Measurements from ENCODE around the gene FAM3C.

The FAM3C gene

GRCh38 chr7:121342631-121343030 lies 53.5 kb downstream of the FAM3C start:
- Histone ChIP-seq H3K4me3 (ENCODE audit: low read length) (no peak overlapping the region), H3K4me2 (ENCODE audit: low read length) (no peak overlapping the region), H3K36me3 (ENCODE audit: insufficient read depth, low read length) (peaks cover 12% of the 10 kb centered on the region), H3K9ac (ENCODE audit: low read depth, low read length) (no peak overlapping the region), H3K4me1 (ENCODE audit: control insufficient read depth, insufficient read depth, low read length) (peaks cover 11% of the 10 kb centered on the region), H3K27me3 (ENCODE audit: control insufficient read depth, insufficient read depth, low read length) (no peaks in the 10 kb centered on the region), H3K9me3 (replicated peaks; ENCODE audit: low read length) (no peaks in the 10 kb centered on the region)

- H3K27me3 ChIP-seq (ENCODE audit: control insufficient read depth, insufficient read depth, low read length) = no peaks in the 10 kb centered on the region
- H3K9me3 ChIP-seq (replicated peaks; ENCODE audit: low read length) = no peaks in the 10 kb centered on the region
- peaks cover 11% of the 10 kb centered on the region for H3K4me1 ChIP-seq (ENCODE audit: control insufficient read depth, insufficient read depth, low read length)
- H3K4me3 ChIP-seq (ENCODE audit: low read length) = no peak overlapping the region
- H3K4me2 ChIP-seq (ENCODE audit: low read length) = no peak overlapping the region
- H3K36me3 ChIP-seq (ENCODE audit: insufficient read depth, low read length) = peaks cover 6% of the 10 kb centered on the region
- H3K9ac ChIP-seq (ENCODE audit: low read depth, low read length) = no peak overlapping the region
Measured at GRCh38 chr7:121341933-121342332, 54.2 kb downstream of the FAM3C start.

GRCh38 chr7:121339082-121339481 lies 57.0 kb downstream of the FAM3C start:
- Histone ChIP-seq H3K36me3 (ENCODE audit: insufficient read depth, low read length) (no peaks in the 10 kb centered on the region), H3K9me3 (replicated peaks; ENCODE audit: low read length) (no peaks in the 10 kb centered on the region), H3K4me3 (ENCODE audit: low read length) (no peak overlapping the region), H3K4me1 (ENCODE audit: control insufficient read depth, insufficient read depth, low read length) (peaks cover 11% of the 10 kb centered on the region), H3K27me3 (ENCODE audit: control insufficient read depth, insufficient read depth, low read length) (no peaks in the 10 kb centered on the region), H3K4me2 (ENCODE audit: low read length) (no peak overlapping the region), H3K9ac (ENCODE audit: low read depth, low read length) (no peak overlapping the region)

- H3K4me2 ChIP-seq (ENCODE audit: low read length) = no peak overlapping the region
- no peaks in the 10 kb centered on the region for H3K36me3 ChIP-seq (ENCODE audit: insufficient read depth, low read length)
- no peak overlapping the region for H3K4me3 ChIP-seq (ENCODE audit: low read length)
Measured at GRCh38 chr7:121337398-121337797, 58.7 kb downstream of the FAM3C start.

GRCh38 chr7:121336579-121336978 lies 59.5 kb downstream of the FAM3C start:
- H3K4me3 ChIP-seq (ENCODE audit: low read length) = no peak overlapping the region
- no peaks in the 10 kb centered on the region for H3K27me3 ChIP-seq (ENCODE audit: control insufficient read depth, insufficient read depth, low read length)
- no peaks in the 10 kb centered on the region for H3K9me3 ChIP-seq (replicated peaks; ENCODE audit: low read length)
- no peaks in the 10 kb centered on the region for H3K36me3 ChIP-seq (ENCODE audit: insufficient read depth, low read length)
- no peaks in the 10 kb centered on the region for H3K4me1 ChIP-seq (ENCODE audit: control insufficient read depth, insufficient read depth, low read length)
- no peak overlapping the region for H3K4me2 ChIP-seq (ENCODE audit: low read length)
- no peak overlapping the region for H3K9ac ChIP-seq (ENCODE audit: low read depth, low read length)

More at GRCh38 chr7:121337398-121337797, 58.7 kb downstream of the FAM3C start:
- Histone ChIP-seq H3K9ac (ENCODE audit: low read depth, low read length) (no peak overlapping the region), H3K4me1 (ENCODE audit: control insufficient read depth, insufficient read depth, low read length) (peaks cover 4% of the 10 kb centered on the region), H3K27me3 (ENCODE audit: control insufficient read depth, insufficient read depth, low read length) (no peaks in the 10 kb centered on the region), H3K9me3 (replicated peaks; ENCODE audit: low read length) (no peaks in the 10 kb centered on the region)

GRCh38 chr7:121334875-121335648 lies 61.0 kb downstream of the FAM3C start:
- Histone ChIP-seq H3K9ac (ENCODE audit: low read depth, low read length) (no peak overlapping the region), H3K36me3 (ENCODE audit: insufficient read depth, low read length) (no peaks in the 10 kb centered on the region), H3K4me3 (ENCODE audit: low read length) (no peak overlapping the region), H3K9me3 (replicated peaks; ENCODE audit: low read length) (no peaks in the 10 kb centered on the region), H3K4me1 (ENCODE audit: control insufficient read depth, insufficient read depth, low read length) (no peaks in the 10 kb centered on the region), H3K4me2 (ENCODE audit: low read length) (no peak overlapping the region), H3K27me3 (ENCODE audit: control insufficient read depth, insufficient read depth, low read length) (no peaks in the 10 kb centered on the region)

- Histone ChIP-seq H3K9me3 (replicated peaks; ENCODE audit: low read length) (no peaks in the 10 kb centered on the region), H3K4me3 (ENCODE audit: low read length) (no peak overlapping the region), H3K36me3 (ENCODE audit: insufficient read depth, low read length) (no peaks in the 10 kb centered on the region), H3K4me2 (ENCODE audit: low read length) (no peak overlapping the region), H3K9ac (ENCODE audit: low read depth, low read length) (no peak overlapping the region), H3K4me1 (ENCODE audit: control insufficient read depth, insufficient read depth, low read length) (peaks cover 5% of the 10 kb centered on the region), H3K27me3 (ENCODE audit: control insufficient read depth, insufficient read depth, low read length) (peaks cover 5% of the 10 kb centered on the region)
Measured at GRCh38 chr7:121334376-121334775, 61.7 kb downstream of the FAM3C start.

- H3K27me3 ChIP-seq (ENCODE audit: control insufficient read depth, insufficient read depth, low read length) = peaks cover 18% of the 10 kb centered on the region
- peaks cover 15% of the 10 kb centered on the region for H3K4me1 ChIP-seq (ENCODE audit: control insufficient read depth, insufficient read depth, low read length)
- H3K9ac ChIP-seq (ENCODE audit: low read depth, low read length) = no peak overlapping the region
- no peak overlapping the region for H3K4me3 ChIP-seq (ENCODE audit: low read length)
- no peaks in the 10 kb centered on the region for H3K9me3 ChIP-seq (replicated peaks; ENCODE audit: low read length)
- H3K4me2 ChIP-seq (ENCODE audit: low read length) = no peak overlapping the region
- H3K36me3 ChIP-seq (ENCODE audit: insufficient read depth, low read length) = no peaks in the 10 kb centered on the region
Measured at GRCh38 chr7:121331574-121331973, 64.5 kb downstream of the FAM3C start.

GRCh38 chr7:121331048-121331447 lies 65.1 kb downstream of the FAM3C start:
- Histone ChIP-seq H3K4me1 (ENCODE audit: control insufficient read depth, insufficient read depth, low read length) (peaks cover 15% of the 10 kb centered on the region), H3K36me3 (ENCODE audit: insufficient read depth, low read length) (no peaks in the 10 kb centered on the region), H3K9ac (ENCODE audit: low read depth, low read length) (no peak overlapping the region), H3K4me3 (ENCODE audit: low read length) (no peak overlapping the region), H3K27me3 (ENCODE audit: control insufficient read depth, insufficient read depth, low read length) (peaks cover 18% of the 10 kb centered on the region), H3K9me3 (replicated peaks; ENCODE audit: low read length) (no peaks in the 10 kb centered on the region), H3K4me2 (ENCODE audit: low read length) (no peak overlapping the region)

GRCh38 chr7:121330053-121330833 lies 65.9 kb downstream of the FAM3C start:
- Histone ChIP-seq H3K9ac (ENCODE audit: low read depth, low read length) (peak overlapping the region; percentile 26), H3K9me3 (replicated peaks; ENCODE audit: low read length) (no peaks in the 10 kb centered on the region), H3K27me3 (ENCODE audit: control insufficient read depth, insufficient read depth, low read length) (peaks cover 18% of the 10 kb centered on the region), H3K4me2 (ENCODE audit: low read length) (peak overlapping the region; percentile 100), H3K4me3 (ENCODE audit: low read length) (peak overlapping the region; percentile 79), H3K4me1 (ENCODE audit: control insufficient read depth, insufficient read depth, low read length) (peaks cover 15% of the 10 kb centered on the region), H3K36me3 (ENCODE audit: insufficient read depth, low read length) (no peaks in the 10 kb centered on the region)

GRCh38 chr7:121329191-121330052 lies 66.7 kb downstream of the FAM3C start:
- Histone ChIP-seq H3K9me3 (replicated peaks; ENCODE audit: low read length) (no peaks in the 10 kb centered on the region), H3K4me2 (ENCODE audit: low read length) (peak overlapping the region; percentile 100), H3K36me3 (ENCODE audit: insufficient read depth, low read length) (no peaks in the 10 kb centered on the region), H3K9ac (ENCODE audit: low read depth, low read length) (peak overlapping the region; percentile 26), H3K4me3 (ENCODE audit: low read length) (peak overlapping the region; percentile 79), H3K4me1 (ENCODE audit: control insufficient read depth, insufficient read depth, low read length) (peaks cover 15% of the 10 kb centered on the region), H3K27me3 (ENCODE audit: control insufficient read depth, insufficient read depth, low read length) (peaks cover 18% of the 10 kb centered on the region)

Data from skeletal muscle satellite cell (primary cell).